GM12878 (cell line): Measurements from ENCODE around the gene TBC1D5. TPM values are rescaled to one million over a fixed set of nuclear protein-coding genes. Genes with fewer than 3 reads are reported as not detected.

Experiments
- ATAC-seq: fragments of 200-7000 bp; cut with Tn5 transposase; 3 replicates; pipeline ENCODE4 v1.9.1; 2020; ENCODE audit warnings: mild to moderate bottlenecking, moderate library complexity
- BruUV-seq: library from RNA; stranded (reverse); fragments of 400-500 nt; replicated peaks from 2 replicates; lab custom pipeline; 2021; lab: Mats Ljungman, UMichigan
- CTCF ChIA-PET: fragments of 300-600 bp; sonication (Branson Sonifier 250); formaldehyde crosslinking; extraction: SDS; loops from one replicate; lab custom pipeline; 2021; ENCODE audit warnings: inconsistent platforms; lab: Yijun Ruan, JAX
- POLR2A ChIA-PET: fragments of 350-600 bp; formaldehyde crosslinking; extraction: SDS; loops from one replicate; lab custom pipeline; 2021; ENCODE audit warnings: inconsistent platforms; lab: Charles Lee
- RAD21 ChIA-PET: fragments of 300-600 bp; sonication (Branson Sonifier 250); formaldehyde crosslinking; loops from one replicate; lab custom pipeline; 2023; ENCODE audit warnings: antibody characterized with exemption; ENCODE audit not compliant: unreplicated experiment; lab: Charles Lee
- SMC1A ChIA-PET: fragments of 300-600 bp; sonication (Branson Sonifier 250); formaldehyde crosslinking; loops from one replicate; lab custom pipeline; 2023; ENCODE audit not compliant: unreplicated experiment, uncharacterized antibody; lab: Charles Lee
- DNase-seq: peaks from one replicate; pipeline ENCODE4 v3.0.0-alpha.2; 2011; ENCODE audit warnings: low read depth, low spot score
- FAIRE-seq: peaks from 3 replicates; lab custom pipeline; 2011; peaks lifted over from hg19 to GRCh38; lab: Jason Lieb, UNC
- H2AFZ ChIP-seq: 2 replicates; pipeline ENCODE4 v1.6.0; 2011; ENCODE audit warnings: low read depth, low read length, control low read depth; ENCODE audit not compliant: control insufficient read depth
- H3K27ac ChIP-seq: 2 replicates; pipeline ENCODE4 v1.5.1; 2011; ENCODE audit warnings: control low read depth; ENCODE audit not compliant: control insufficient read depth, insufficient read depth
- H3K27me3 ChIP-seq, 2 experiments: replicated peaks in 1 of 2; 2 replicates each; pipeline versions ENCODE4 v1.6.0 to v1.6.1; 2011; ENCODE audit warnings: low read length in 1 of 2; ENCODE audit not compliant: control insufficient read depth in 2 of 2, insufficient read depth in 2 of 2
- H3K36me3 ChIP-seq, 2 experiments: 2 replicates each; pipeline ENCODE4 v1.5.1; 2011; ENCODE audit warnings: low read length in 1 of 2; ENCODE audit not compliant: control insufficient read depth in 2 of 2, insufficient read depth in 2 of 2
- H3K4me1 ChIP-seq: 2 replicates; pipeline ENCODE4 v1.6.1; 2011; ENCODE audit warnings: mild to moderate bottlenecking, low read length, moderate library complexity, mixed read lengths; ENCODE audit not compliant: control insufficient read depth, insufficient read depth
- H3K4me2 ChIP-seq: 2 replicates; pipeline ENCODE4 v1.6.0; 2011; ENCODE audit warnings: control low read depth; ENCODE audit not compliant: control insufficient read depth, insufficient read depth
- H3K4me3 ChIP-seq: fragments of 200-600 bp; sonication (generic); 2 replicates; pipeline ENCODE4 v1.5.1; 2016
- H3K79me2 ChIP-seq: 2 replicates; pipeline ENCODE4 v1.6.0; 2011; ENCODE audit warnings: low read length; ENCODE audit not compliant: control insufficient read depth, insufficient read depth
- H3K9ac ChIP-seq: 2 replicates; pipeline ENCODE4 v1.8.0; 2011; ENCODE audit warnings: low read length, control low read depth, mixed read lengths; ENCODE audit not compliant: control insufficient read depth, insufficient read depth
- H3K9me3 ChIP-seq: replicated peaks from 3 replicates; pipeline ENCODE4 v1.5.1; 2011; ENCODE audit warnings: mild to moderate bottlenecking, low read length; ENCODE audit not compliant: control insufficient read depth, insufficient read depth
- H4K20me1 ChIP-seq: 2 replicates; pipeline ENCODE4 v1.6.0; 2011; ENCODE audit not compliant: control insufficient read depth, insufficient read depth
- BHLHE40 ChIP-seq, 2 experiments: fragments of 450-650 bp in 1 of 2; IDR thresholded peaks; 2 replicates each; pipeline ENCODE4 v1.6.1; 2011 to 2017; ENCODE audit warnings: low read depth in 2 of 2, borderline replicate concordance in 1 of 2, improper control_type of control experiment in 1 of 2, low read length in 1 of 2, mild to moderate bottlenecking in 1 of 2
- CHD2 ChIP-seq: IDR thresholded peaks from 2 replicates; pipeline ENCODE4 v1.6.1; 2011; ENCODE audit warnings: low read depth, low read length, improper control_type of control experiment, borderline replicate concordance
- IKZF2 ChIP-seq, 2 experiments: fragments of 450-650 bp; IDR thresholded peaks; 2 replicates each; pipeline ENCODE4 v1.6.1; 2017; ENCODE audit warnings: mild to moderate bottlenecking in 2 of 2, moderate library complexity in 2 of 2
- MTA2 ChIP-seq: fragments of 450-650 bp; IDR thresholded peaks from 2 replicates; pipeline ENCODE4 v1.6.1; 2016; ENCODE audit warnings: low read depth, mild to moderate bottlenecking, moderate library complexity
- NBN ChIP-seq: fragments of 450-650 bp; IDR thresholded peaks from 2 replicates; pipeline ENCODE4 v1.6.1; 2016
- NKRF ChIP-seq: fragments of 450-650 bp; conservative IDR thresholded peaks from 2 replicates; pipeline ENCODE4 v1.6.1; 2017; ENCODE audit warnings: mild to moderate bottlenecking, moderate library complexity
- NR2C1 ChIP-seq: fragments of 450-650 bp; IDR thresholded peaks from 2 replicates; pipeline ENCODE4 v1.6.1; 2017; ENCODE audit warnings: antibody characterized with exemption, mild to moderate bottlenecking, moderate library complexity
- NR2F1 ChIP-seq: fragments of 450-650 bp; conservative IDR thresholded peaks from 2 replicates; pipeline ENCODE4 v1.6.1; 2017; ENCODE audit warnings: mild to moderate bottlenecking
- PBX3 ChIP-seq: IDR thresholded peaks from 2 replicates; pipeline ENCODE4 v1.6.1; 2011; ENCODE audit warnings: mild to moderate bottlenecking, low read depth, low read length, moderate library complexity; ENCODE audit not compliant: insufficient replicate concordance
- PML ChIP-seq: IDR thresholded peaks from 2 replicates; pipeline ENCODE4 v1.6.1; 2012; ENCODE audit warnings: low read length, inconsistent platforms
- SREBF1 ChIP-seq: IDR thresholded peaks from 2 replicates; pipeline ENCODE4 v1.6.1; 2012; ENCODE audit warnings: mild to moderate bottlenecking, low read length
- STAT1 ChIP-seq: fragments of 450-650 bp; conservative IDR thresholded peaks from 2 replicates; pipeline ENCODE4 v1.6.1; 2014; ENCODE audit warnings: antibody characterized with exemption, mild to moderate bottlenecking
- SUZ12 ChIP-seq: fragments of 200-600 bp; sonication (generic); IDR thresholded peaks from one replicate; pipeline ENCODE4 v1.6.1; 2018; ENCODE audit warnings: antibody characterized with exemption, mild to moderate bottlenecking; ENCODE audit not compliant: unreplicated experiment
- USF2 ChIP-seq: IDR thresholded peaks from 2 replicates; pipeline ENCODE4 v1.6.1; 2011; ENCODE audit warnings: low read depth, low read length, improper control_type of control experiment, borderline replicate concordance
- ZBTB11 ChIP-seq: fragments of 450-650 bp; formaldehyde crosslinking; IDR thresholded peaks from 2 replicates; pipeline ENCODE4 v1.5.0; 2022; ENCODE audit warnings: mild to moderate bottlenecking, missing genetic modification characterization
- WGBS: methylation state at CpG from one replicate; pipeline ENCODE4 v1.1.6; 2016; ENCODE audit warnings: low lambda C conversion rate; ENCODE audit not compliant: insufficient replicate concordance, insufficient coverage; ENCODE audit errors: missing lambda C conversion rate; 5-methylcytosine and 5-hydroxymethylcytosine counted together
- in situ Hi-C: fragments of 300-500 bp; cut with MboI; formaldehyde crosslinking; loops from 9 replicates; pipeline ENCODE4 v1.14.3; 2018; ENCODE audit warnings: mixed read lengths
- intact Hi-C: fragments of 100-400 bp; cut with micrococcal nuclease; formaldehyde crosslinking; loops from one replicate; pipeline ENCODE4 v1.14.2; 2022; ENCODE audit not compliant: unreplicated experiment
- polyA plus RNA-seq, 11 experiments: library from polyadenylated mRNA; depleted of rRNA in 4 of 11; unstranded in 6 of 11; stranded (reverse) in 5 of 11; fragments of >200 nt; fragmentation: Nextera tagmentation in 4 of 11; fragmentation: Illumina TruSeq in 1 of 11; extraction: Ambion mirVana in 4 of 11; extraction: Trizol in 1 of 11; gene quantifications; 1 replicate in 1 of 11; 2 replicates in 10 of 11; pipeline versions ENCODE4 v1.2.1 to v1.2.3, GENCODE V29; 2011 to 2016; ENCODE audit warnings: inconsistent platforms in 2 of 11, missing spikeins in 2 of 11, low read depth in 1 of 11
- total RNA-seq, 4 experiments: library from RNA; depleted of rRNA in 3 of 4; stranded (reverse); fragments of >200 nt in 3 of 4; fragmentation: Illumina TruSeq in 1 of 4; extraction: Trizol in 1 of 4; gene quantifications; 2 replicates each; pipeline versions ENCODE4 v1.2.1 to v1.2.3, GENCODE V29; 2013 to 2021

The TBC1D5 gene
- total and polyA plus RNA-seq, 10 of the 15 experiments (the other 5 are each of a cell fraction or from before 2014, with no cell fraction given), result 5.5 to 61.0 (median 43.8) TPM

- SMC1A ChIA-PET, result interaction anchor here (1.3 kb wide), 1 partner anchor 25 kb away, joined by 3 read pairs; no protein-coding TSS in a partner anchor
- H3K4me1 ChIP-seq, result peaks cover 28% of the 10 kb centered on the region
- H3K4me2 ChIP-seq, result no peak overlapping the region
- WGBS, result 100% methylated on average over 4 of the region's 4 CpGs
- H4K20me1 ChIP-seq, result no peaks in the 10 kb centered on the region; the same call in 1 of the 2 replicates
- H3K79me2 ChIP-seq, result no peaks in the 10 kb centered on the region
- H3K9ac ChIP-seq, result no peak overlapping the region
- no peak overlapping the region for H3K27ac ChIP-seq
- H2AFZ ChIP-seq, result no peak overlapping the region
- no peak for FAIRE-seq
- no TSS peak for BruUV-seq
- H3K4me3 ChIP-seq, result no peak overlapping the region
- H3K36me3 ChIP-seq, result no peaks in the 10 kb centered on the region
- no peaks in the 10 kb centered on the region; the same call in 1 of the 3 replicates for H3K9me3 ChIP-seq
- no peak for DNase-seq
- ATAC-seq, result no peak
- TF ChIP-seq NBN (no peak), SUZ12 (no peak), CHD2 (no peak), NR2F1 (no peak), NKRF (no peak), BHLHE40 (IDR thresholded peaks at IDR 0.05; ENCODE audit: borderline replicate concordance in 1 of 2, low read depth in 2 of 2, low read length in 1 of 2) (no peak), IKZF2 (IDR thresholded peaks at IDR 0.05) (no peak), PBX3 (no peak), STAT1 (no peak), PML (no peak), MTA2 (no peak), SREBF1 (no peak), USF2 (no peak), NR2C1 (no peak), ZBTB11 (CRISPR knock-in tag) (no peak)
- TF ChIP-seq, all 136 proteins: peak for 0
- in situ Hi-C loops (no loop called here), intact Hi-C loops (no loop called here)
- CTCF ChIA-PET, result interaction anchor here (0.9 to 1.0 kb wide), 2 partner anchors 62 to 260 kb away, joined by 3 read pairs; no protein-coding TSS in a partner anchor
- RAD21 ChIA-PET, result no interaction called here
- POLR2A ChIA-PET, result interaction anchor here (1.0 kb wide), 1 partner anchor 167 kb away, joined by 3 read pairs; no protein-coding TSS in a partner anchor
- no peaks in the 10 kb centered on the region for H3K27me3 ChIP-seq
Measured at GRCh38 chr3:17581421-17582080, 160.9 kb downstream of the TBC1D5 start.
